B cell (primary cell): Measurements from ENCODE around the gene KRT35. TPM values are rescaled to one million over a fixed set of nuclear protein-coding genes. Genes with fewer than 3 reads are reported as not detected.

ENCODE experiments used
- ATAC-seq: fragments of 200-7000 bp; cut with Tn5 transposase; one replicate; pipeline ENCODE4 v1.10.0; 2021; ENCODE audit warnings: low read depth, mild to moderate bottlenecking, moderate number of reproducible peaks, moderate library complexity
- CTCF ChIA-PET: fragments of 350-600 bp; sonication (Branson Sonifier 250); formaldehyde crosslinking; loops from one replicate; lab custom pipeline; 2021; ENCODE audit warnings: antibody characterized with exemption, inconsistent platforms; lab: Charles Lee
- POLR2A ChIA-PET: fragments of 350-600 bp; sonication (Branson Sonifier 250); formaldehyde crosslinking; loops from one replicate; lab custom pipeline; 2021; ENCODE audit warnings: antibody characterized with exemption; lab: Charles Lee
- DNase-seq: peaks from one replicate; pipeline ENCODE4 v3.0.0; 2013
- H2AFZ ChIP-seq: 2 replicates; pipeline ENCODE4 v1.6.1; 2012; ENCODE audit warnings: mild to moderate bottlenecking, low read depth, low read length; ENCODE audit not compliant: insufficient read depth, poor library complexity, severe bottlenecking
- H3K27ac ChIP-seq, 2 donors: 1 replicate in 1 of 2; 2 replicates in 1 of 2; pipeline ENCODE4 v1.5.1; 2012 to 2013; ENCODE audit warnings: low read length in 2 of 2, mild to moderate bottlenecking in 2 of 2, moderate library complexity in 1 of 2
- H3K27me3 ChIP-seq, 4 experiments: fragments of 200-600 bp in 1 of 4; sonication (generic) in 1 of 4; replicated peaks in 1 of 4; 1 replicate in 2 of 4; 2 replicates in 2 of 4; pipeline versions ENCODE4 v1.6.1 to v1.7.0; 2013 to 2016; ENCODE audit warnings: low read length in 3 of 4, mild to moderate bottlenecking in 2 of 4, mixed read lengths in 1 of 4, moderate library complexity in 1 of 4; ENCODE audit not compliant: insufficient read depth in 4 of 4, control insufficient read depth in 3 of 4; ENCODE audit errors: control extremely low read depth in 1 of 4
- H3K36me3 ChIP-seq, 2 experiments: replicated peaks in 1 of 2; 1 replicate in 1 of 2; 2 replicates in 1 of 2; pipeline versions ENCODE4 v1.6.1 to v1.7.1; 2013; ENCODE audit warnings: low read length in 1 of 2; ENCODE audit not compliant: insufficient read depth in 2 of 2, control insufficient read depth in 1 of 2; ENCODE audit errors: control extremely low read depth in 1 of 2, extremely low read depth in 1 of 2
- H3K4me1 ChIP-seq, 2 donors: fragments of 200-600 bp in 1 of 2; sonication (generic) in 1 of 2; 1 replicate in 1 of 2; 2 replicates in 1 of 2; pipeline versions ENCODE4 v1.5.1 to v1.6.1; 2013 to 2017; ENCODE audit warnings: low read length in 2 of 2; ENCODE audit not compliant: control insufficient read depth in 2 of 2, insufficient read depth in 2 of 2
- H3K4me2 ChIP-seq: replicated peaks from 2 replicates; pipeline ENCODE3; 2012; ENCODE audit warnings: mild to moderate bottlenecking, low read depth, low read length; ENCODE audit not compliant: poor library complexity, severe bottlenecking
- H3K4me3 ChIP-seq, 5 experiments: fragments of 200-600 bp in 1 of 5; sonication (generic) in 1 of 5; 1 replicate in 3 of 5; 2 replicates in 2 of 5; pipeline versions ENCODE4 v1.5.1 to v1.7.0; 2011 to 2016; ENCODE audit warnings: low read length in 4 of 5, mild to moderate bottlenecking in 4 of 5, low read depth in 2 of 5, control low read depth in 1 of 5, moderate library complexity in 1 of 5; ENCODE audit not compliant: insufficient read depth in 1 of 5; ENCODE audit errors: control extremely low read depth in 1 of 5, extremely low read depth in 1 of 5
- H3K79me2 ChIP-seq: fragments of 200-600 bp; sonication (generic); one replicate; pipeline ENCODE4 v1.6.0; 2016; ENCODE audit warnings: low read length; ENCODE audit not compliant: control insufficient read depth, insufficient read depth
- H3K9ac ChIP-seq: fragments of 200-600 bp; sonication (generic); 2 replicates; pipeline ENCODE4 v1.6.1; 2017; ENCODE audit warnings: mild to moderate bottlenecking, low read length, moderate library complexity
- H3K9me3 ChIP-seq, 3 donors: one replicate each; pipeline versions ENCODE4 v1.6.1 to v1.7.1; 2013; ENCODE audit warnings: low read length in 2 of 3; ENCODE audit not compliant: control insufficient read depth in 2 of 3, insufficient read depth in 1 of 3; ENCODE audit errors: control extremely low read depth in 1 of 3
- H4K20me1 ChIP-seq: 2 replicates; pipeline ENCODE4 v1.6.0; 2012; ENCODE audit warnings: mild to moderate bottlenecking, low read length; ENCODE audit not compliant: insufficient read depth, control insufficient read depth, poor library complexity, severe bottlenecking
- H3K27ac Mint-ChIP-seq: one replicate; pipeline ENCODE4 v1.8.0; 2021; ENCODE audit warnings: mixed read lengths
- H3K27me3 Mint-ChIP-seq: one replicate; pipeline ENCODE4 v1.8.0; 2021; ENCODE audit warnings: mixed read lengths
- H3K4me1 Mint-ChIP-seq: one replicate; pipeline ENCODE4 v1.8.0; 2021; ENCODE audit warnings: mixed read lengths
- H3K4me3 Mint-ChIP-seq: one replicate; pipeline ENCODE4 v1.8.0; 2021; ENCODE audit warnings: mixed read lengths
- H3K9me3 Mint-ChIP-seq: one replicate; pipeline ENCODE4 v1.8.0; 2022; ENCODE audit warnings: mixed read lengths; ENCODE audit not compliant: insufficient read depth
- EZH2 ChIP-seq: IDR thresholded peaks from 2 replicates; pipeline ENCODE4 v1.6.1; 2012; ENCODE audit warnings: borderline replicate concordance, low read depth, mild to moderate bottlenecking, moderate library complexity, low read length; ENCODE audit not compliant: insufficient read depth, poor library complexity, severe bottlenecking
- WGBS: methylation state at CpG from one replicate; pipeline ENCODE4 v1.1.5; 2013; ENCODE audit warnings: missing lambda C conversion rate; ENCODE audit not compliant: insufficient coverage; 5-methylcytosine and 5-hydroxymethylcytosine counted together
- intact Hi-C: fragments of 100-400 bp; cut with micrococcal nuclease; formaldehyde crosslinking; loops from one replicate; pipeline ENCODE4 v1.10.0; 2022
- polyA plus RNA-seq: library from polyadenylated mRNA; depleted of rRNA; stranded (reverse); fragments of >200 nt; gene quantifications from 2 replicates; pipeline ENCODE4 v1.2.3, GENCODE V29; 2012
- total RNA-seq, 2 donors: library from RNA; stranded (reverse); fragments of 120-200 nt in 1 of 2; gene quantifications; 1 replicate in 1 of 2; 2 replicates in 1 of 2; pipeline versions ENCODE4 v1.2.3 to v1.2.4, GENCODE V29; 2013 to 2022
- TF ChIP-seq, protein P1 (sequence below): fragments of 200-600 bp; IDR thresholded peaks from one replicate; pipeline ENCODE4 v1.8.0; 2022; ENCODE audit warnings: antibody characterized with exemption, mild to moderate bottlenecking

KRT35 gene
- total and polyA plus RNA-seq, 2 donors (not counting 1 experiment from before 2014, with no cell fraction given): not detected

DNA sequence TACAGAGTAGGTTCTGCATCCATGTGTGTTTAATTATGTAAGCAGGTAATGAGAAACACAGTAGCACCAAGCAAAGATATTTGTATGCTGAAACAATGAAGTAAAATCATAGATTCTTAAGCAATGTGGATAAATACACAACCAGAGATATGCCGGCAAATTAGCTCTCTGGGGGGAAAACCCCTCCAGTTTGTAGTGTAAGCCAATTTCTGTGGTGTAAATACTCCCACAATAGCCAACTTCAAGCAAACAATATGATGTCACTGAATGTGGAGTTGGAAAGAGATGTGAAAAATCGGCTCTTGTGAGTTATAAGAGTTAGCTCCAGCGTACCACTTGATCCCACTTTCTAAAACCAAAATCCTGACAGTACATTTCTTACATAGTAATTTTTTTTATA is 36.3 kb downstream of the KRT35 start:
- ChIA-PET CTCF (no interaction called here), POLR2A (no interaction called here)
- no peak overlapping the region for H3K27ac ChIP-seq
- no CpG with 5 or more reads among the region's 3 CpGs for WGBS
- H3K4me3 ChIP-seq: no peak overlapping the region
- Mint-ChIP-seq H3K4me1 (no peaks in the 10 kb centered on the region), H3K27me3 (peaks cover 40% of the 10 kb centered on the region), H3K4me3 (no peak overlapping the region), H3K9me3 (no peaks in the 10 kb centered on the region), H3K27ac (no peak overlapping the region)
- no peaks in the 10 kb centered on the region for H3K4me1 ChIP-seq
- H3K36me3 ChIP-seq: no peaks in the 10 kb centered on the region
- no peaks in the 10 kb centered on the region for H4K20me1 ChIP-seq
- no peak for TF ChIP-seq EZH2
- TF ChIP-seq, protein P1, sequence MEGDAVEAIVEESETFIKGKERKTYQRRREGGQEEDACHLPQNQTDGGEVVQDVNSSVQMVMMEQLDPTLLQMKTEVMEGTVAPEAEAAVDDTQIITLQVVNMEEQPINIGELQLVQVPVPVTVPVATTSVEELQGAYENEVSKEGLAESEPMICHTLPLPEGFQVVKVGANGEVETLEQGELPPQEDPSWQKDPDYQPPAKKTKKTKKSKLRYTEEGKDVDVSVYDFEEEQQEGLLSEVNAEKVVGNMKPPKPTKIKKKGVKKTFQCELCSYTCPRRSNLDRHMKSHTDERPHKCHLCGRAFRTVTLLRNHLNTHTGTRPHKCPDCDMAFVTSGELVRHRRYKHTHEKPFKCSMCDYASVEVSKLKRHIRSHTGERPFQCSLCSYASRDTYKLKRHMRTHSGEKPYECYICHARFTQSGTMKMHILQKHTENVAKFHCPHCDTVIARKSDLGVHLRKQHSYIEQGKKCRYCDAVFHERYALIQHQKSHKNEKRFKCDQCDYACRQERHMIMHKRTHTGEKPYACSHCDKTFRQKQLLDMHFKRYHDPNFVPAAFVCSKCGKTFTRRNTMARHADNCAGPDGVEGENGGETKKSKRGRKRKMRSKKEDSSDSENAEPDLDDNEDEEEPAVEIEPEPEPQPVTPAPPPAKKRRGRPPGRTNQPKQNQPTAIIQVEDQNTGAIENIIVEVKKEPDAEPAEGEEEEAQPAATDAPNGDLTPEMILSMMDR: no peak
- H3K27me3 ChIP-seq: peaks cover 0 to 6% (median 0%) of the 10 kb centered on the region in 4 experiments
- no peak overlapping the region for H3K9ac ChIP-seq
- H2AFZ ChIP-seq: no peak overlapping the region
- intact Hi-C loops: no loop called here
- H3K9me3 ChIP-seq: peaks cover 0 to 4% (median 0%) of the 10 kb centered on the region in 3 donors
- DNase-seq (no peak), ATAC-seq (no peak)
- H3K4me2 ChIP-seq: no peak overlapping the region
- no peaks in the 10 kb centered on the region for H3K79me2 ChIP-seq

DNA sequence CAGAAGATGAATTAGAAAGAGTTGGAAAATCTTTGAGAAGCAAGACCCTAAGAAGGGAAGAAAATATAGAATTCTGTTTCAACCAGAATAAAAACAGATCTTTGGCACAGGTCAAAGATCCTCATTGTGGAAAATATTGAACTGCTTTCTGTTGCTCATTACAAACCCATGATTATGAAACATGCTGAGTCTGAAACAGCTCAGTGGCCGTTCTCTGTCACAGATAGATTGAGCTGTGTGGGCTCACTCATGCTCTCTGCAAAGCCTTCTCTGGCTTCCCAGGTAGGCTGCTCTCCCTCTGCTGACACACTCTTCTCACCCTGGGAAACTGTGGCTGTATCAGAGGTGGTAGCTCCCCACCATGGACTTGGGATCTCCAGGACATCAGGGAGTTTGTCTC is 36.8 kb downstream of the KRT35 start:
- peaks cover 42% of the 10 kb centered on the region for H3K27me3 Mint-ChIP-seq
- intact Hi-C loops: no loop called here
- CTCF ChIA-PET: no interaction called here

More for the DNA sequence above, 36.8 kb downstream of the KRT35 start:
- Histone ChIP-seq H3K4me2 (no peak overlapping the region), H3K36me3 (no peaks in the 10 kb centered on the region), H3K9me3 (peaks cover 0 to 4% (median 0%) of the 10 kb centered on the region in 3 donors), H3K4me1 (no peaks in the 10 kb centered on the region), H3K79me2 (no peaks in the 10 kb centered on the region), H3K27ac (no peak overlapping the region), H3K27me3 (peaks cover 0 to 6% (median 0%) of the 10 kb centered on the region in 4 experiments), H3K9ac (no peak overlapping the region), H2AFZ (no peak overlapping the region), H4K20me1 (no peaks in the 10 kb centered on the region), H3K4me3 (no peak overlapping the region)
- no peak overlapping the region for H3K4me3 Mint-ChIP-seq
- H3K9me3 Mint-ChIP-seq: no peaks in the 10 kb centered on the region
- 83% methylated on average over 1 of the region's 1 CpG for WGBS
- DNase-seq (no peak), ATAC-seq (no peak)
- no peaks in the 10 kb centered on the region for H3K4me1 Mint-ChIP-seq
- TF ChIP-seq EZH2: no peak
- TF ChIP-seq, protein P1: no peak
- H3K27ac Mint-ChIP-seq: no peak overlapping the region
- POLR2A ChIA-PET: no interaction called here
